ENCODE results near the gene MYO15A. TPM values are rescaled to one million over a fixed set of nuclear protein-coding genes. Genes with fewer than 3 reads are reported as not detected.

MYO15A gene
- total RNA-seq, 1 experiment from 2014 or later = 0.38 TPM

- Mint-ChIP-seq H3K4me1 (ENCODE audit: low read depth, unreplicated experiment) (peaks cover 9% of the 10 kb centered on the region), H3K27ac (ENCODE audit: unreplicated experiment) (peak within 1 kb of the TSS; percentile 89), H3K36me3 (ENCODE audit: insufficient read depth, unreplicated experiment) (peaks cover 23% of the 10 kb centered on the region), H3K27me3 (ENCODE audit: unreplicated experiment) (no peaks in the 10 kb centered on the region), H3K9me3 (ENCODE audit: low read depth, unreplicated experiment) (no peaks in the 10 kb centered on the region), H3K4me3 (ENCODE audit: low read depth, unreplicated experiment) (peak within 1 kb of the TSS; percentile 95)
- BruUV-seq (replicated peaks) = no TSS peak
- intact Hi-C loops (cut with micrococcal nuclease; ENCODE audit: unreplicated experiment) = no loop called here
- CTCF ChIA-PET = no interaction called here
- DNase-seq = peak; percentile 89
- TF ChIP-seq CTCF (IDR thresholded peaks at IDR 0.05; ENCODE audit: unreplicated experiment) = no peak
These were observed 20.7 kb upstream of the MYO15A start, which contains the start of gene DRG2 for GRCh38 chr17:18087610-18088491. DRG2 (plus strand) TSS chr17:18087948; CDS start chr17:18088024, 76 bp downstream.

GRCh38 chr17:18089613-18090012, 18.9 kb upstream of the MYO15A start:
- H3K36me3 Mint-ChIP-seq (ENCODE audit: insufficient read depth, unreplicated experiment) = peaks cover 33% of the 10 kb centered on the region
- H3K27me3 Mint-ChIP-seq (ENCODE audit: unreplicated experiment) = no peaks in the 10 kb centered on the region
- H3K4me3 Mint-ChIP-seq (ENCODE audit: low read depth, unreplicated experiment) = no peak overlapping the region
- no peaks in the 10 kb centered on the region for H3K9me3 Mint-ChIP-seq (ENCODE audit: low read depth, unreplicated experiment)
- CTCF ChIA-PET = no interaction called here
- H3K4me1 Mint-ChIP-seq (ENCODE audit: low read depth, unreplicated experiment) = peaks cover 9% of the 10 kb centered on the region
- H3K27ac Mint-ChIP-seq (ENCODE audit: unreplicated experiment) = no peak overlapping the region
- intact Hi-C loops (cut with micrococcal nuclease; ENCODE audit: unreplicated experiment) = no loop called here
- BruUV-seq (replicated peaks) = no TSS peak
- TF ChIP-seq CTCF (IDR thresholded peaks at IDR 0.05; ENCODE audit: unreplicated experiment) = no peak
- DNase-seq = no peak

- Mint-ChIP-seq H3K4me1 (ENCODE audit: low read depth, unreplicated experiment) (peaks cover 3% of the 10 kb centered on the region), H3K27ac (ENCODE audit: unreplicated experiment) (no peak overlapping the region), H3K36me3 (ENCODE audit: insufficient read depth, unreplicated experiment) (peaks cover 21% of the 10 kb centered on the region), H3K27me3 (ENCODE audit: unreplicated experiment) (no peaks in the 10 kb centered on the region), H3K9me3 (ENCODE audit: low read depth, unreplicated experiment) (no peaks in the 10 kb centered on the region), H3K4me3 (ENCODE audit: low read depth, unreplicated experiment) (no peak overlapping the region)
- no peak for DNase-seq
- intact Hi-C loops (cut with micrococcal nuclease; ENCODE audit: unreplicated experiment) = no loop called here
- CTCF ChIA-PET = interaction anchor here (0.6 kb wide), 1 partner anchor 22 kb away, joined by 3 read pairs; no protein-coding TSS in a partner anchor
- no peak for TF ChIP-seq CTCF (IDR thresholded peaks at IDR 0.05; ENCODE audit: unreplicated experiment)
- BruUV-seq (replicated peaks) = no TSS peak
These were observed 14.7 kb upstream of the MYO15A start for GRCh38 chr17:18093616-18094408.

GRCh38 chr17:18094409-18094807, 14.1 kb upstream of the MYO15A start:
- TF ChIP-seq CTCF (IDR thresholded peaks at IDR 0.05; ENCODE audit: unreplicated experiment) = no peak
- Mint-ChIP-seq H3K9me3 (ENCODE audit: low read depth, unreplicated experiment) (no peaks in the 10 kb centered on the region), H3K4me1 (ENCODE audit: low read depth, unreplicated experiment) (no peaks in the 10 kb centered on the region), H3K27ac (ENCODE audit: unreplicated experiment) (no peak overlapping the region), H3K4me3 (ENCODE audit: low read depth, unreplicated experiment) (no peak overlapping the region), H3K36me3 (ENCODE audit: insufficient read depth, unreplicated experiment) (peaks cover 20% of the 10 kb centered on the region), H3K27me3 (ENCODE audit: unreplicated experiment) (no peaks in the 10 kb centered on the region)
- intact Hi-C loops (cut with micrococcal nuclease; ENCODE audit: unreplicated experiment) = no loop called here
- CTCF ChIA-PET = no interaction called here
- no TSS peak for BruUV-seq (replicated peaks)
- no peak for DNase-seq
